DMS53 (cell line): Measurements from ENCODE around the gene GLCCI1.
A peak's percentile ranks its signal among the peaks of the same experiment; 100 is the strongest.
"Not testable (repeated sequence)": the region's sequence is repeated elsewhere in the genome, so short reads cannot be mapped to it uniquely, and the experiment has no call there.

Source experiments
- DNase-seq: peaks from one replicate; lab custom pipeline; 2025; lab: John Stamatoyannopoulos, UW

GLCCI1 gene

GRCh38 chr7:8094164-8095140 lies 125.9 kb downstream of the GLCCI1 start:
- no peak for DNase-seq

GRCh38 chr7:8101292-8101691 lies 132.7 kb downstream of the GLCCI1 start:
- not testable (repeated sequence) for DNase-seq

GRCh38 chr7:8103282-8103681 lies 134.7 kb downstream of the GLCCI1 start:
- DNase-seq = no peak

- DNase-seq = no peak
Measured at GRCh38 chr7:8105449-8106095, 137.0 kb downstream of the GLCCI1 start.

- DNase-seq = no peak
Measured at GRCh38 chr7:8109196-8110022, 140.8 kb downstream of the GLCCI1 start.

GRCh38 chr7:8111282-8111960 lies 142.8 kb downstream of the GLCCI1 start:
- DNase-seq = no peak

- DNase-seq = no peak
Measured at GRCh38 chr7:8112685-8113084, 144.1 kb downstream of the GLCCI1 start.

- no peak for DNase-seq
Measured at GRCh38 chr7:8113184-8113583, 144.6 kb downstream of the GLCCI1 start.

- no peak for DNase-seq
Measured at GRCh38 chr7:8114175-8114574, 145.6 kb downstream of the GLCCI1 start.

- peak; percentile 26 for DNase-seq
Measured at GRCh38 chr7:8115547-8116402, 147.2 kb downstream of the GLCCI1 start.

- DNase-seq = no peak
Measured at GRCh38 chr7:8117195-8117594, 148.6 kb downstream of the GLCCI1 start.

- DNase-seq = no peak
Measured at GRCh38 chr7:8119262-8119661, 150.7 kb downstream of the GLCCI1 start.

- no peak for DNase-seq
Measured at GRCh38 chr7:8120390-8121058, 151.9 kb downstream of the GLCCI1 start.

- DNase-seq = no peak
Measured at GRCh38 chr7:8121243-8121642, 152.6 kb downstream of the GLCCI1 start.

GRCh38 chr7:8125680-8126444 lies 157.3 kb downstream of the GLCCI1 start:
- no peak for DNase-seq

- DNase-seq = no peak
Measured at GRCh38 chr7:8126601-8127167, 158.1 kb downstream of the GLCCI1 start.

GRCh38 chr7:8128449-8129317 lies 160.1 kb downstream of the GLCCI1 start:
- no peak for DNase-seq

- DNase-seq = no peak
Measured at GRCh38 chr7:8129318-8129659, 160.7 kb downstream of the GLCCI1 start.
